ENCODE results near the gene DRG1. TPM values are rescaled to one million over a fixed set of nuclear protein-coding genes. Genes with fewer than 3 reads are reported as not detected.
"Not testable (repeated sequence)": the region's sequence is repeated elsewhere in the genome, so short reads cannot be mapped to it uniquely, and the experiment has no call there.

The DRG1 gene
- total RNA-seq, 1 donor from 2014 or later: 62.1 TPM

GRCh38 chr22:31442768-31443489 lies 43.5 kb downstream of the DRG1 start:
- DNase-seq (ENCODE audit: low read depth in 2 of 2): no peak

GRCh38 chr22:31443516-31443915 lies 44.1 kb downstream of the DRG1 start:
- DNase-seq (ENCODE audit: low read depth in 2 of 2): no peak

DNA sequence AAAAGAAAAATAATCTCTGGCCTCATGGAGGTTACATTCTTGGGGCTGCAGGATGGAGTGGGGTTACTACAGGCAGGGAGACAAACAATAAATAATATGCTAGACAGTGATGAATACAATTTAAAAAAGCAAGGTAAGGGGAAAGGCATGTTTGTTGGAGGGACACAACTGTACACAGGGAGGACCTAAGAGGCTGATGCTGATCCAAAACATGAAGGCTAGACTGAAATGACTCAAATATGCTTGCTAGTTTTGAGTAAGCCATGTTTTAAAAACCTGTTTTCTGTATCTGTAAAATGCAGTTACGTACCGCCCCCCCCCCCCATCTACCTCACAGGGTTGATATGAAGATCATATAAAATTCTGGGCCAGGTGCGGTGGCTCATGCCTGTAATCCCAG lies 46.2 kb downstream of the DRG1 start:
- DNase-seq (ENCODE audit: low read depth in 2 of 2): no peak

DNA sequence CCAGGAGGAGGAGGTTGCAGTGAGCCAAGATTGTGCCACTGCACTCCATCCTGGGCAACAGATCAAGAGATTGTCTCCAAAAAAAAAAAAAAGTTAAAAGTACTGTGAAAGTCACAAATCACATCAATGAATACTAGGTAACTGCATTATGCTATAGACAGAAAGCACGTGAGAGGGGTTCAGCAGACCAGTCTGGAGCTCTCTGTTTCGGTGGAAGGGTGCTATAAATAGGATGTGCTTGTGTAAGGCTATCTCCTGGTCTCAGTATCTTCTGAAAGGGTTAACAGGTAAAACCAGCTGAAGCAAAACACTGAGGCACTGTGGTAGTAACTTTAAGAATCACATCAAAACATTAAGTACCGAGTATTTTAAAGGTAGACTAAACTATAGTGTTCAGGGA lies 46.8 kb downstream of the DRG1 start:
- no peak for DNase-seq (ENCODE audit: low read depth in 2 of 2)

DNA sequence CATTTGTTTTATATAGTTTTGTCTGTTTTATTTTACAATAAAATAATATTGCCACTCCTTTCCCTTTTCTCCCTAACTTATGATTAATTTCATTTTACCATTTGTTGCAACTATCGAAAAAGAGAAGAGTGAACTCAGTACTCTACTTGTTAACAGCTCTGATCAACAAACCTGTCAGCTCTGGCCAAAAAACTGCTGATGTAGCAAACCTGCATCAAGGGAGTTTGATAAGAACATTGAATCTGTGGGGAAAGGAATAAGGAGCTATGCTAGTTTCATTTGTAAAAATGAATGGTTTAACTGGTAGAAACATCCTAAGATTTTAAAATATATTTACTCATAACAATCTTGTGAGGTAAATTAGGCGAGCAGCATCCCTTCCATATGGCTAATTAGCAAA lies 47.4 kb downstream of the DRG1 start:
- no peak for DNase-seq (ENCODE audit: low read depth in 2 of 2)

DNA sequence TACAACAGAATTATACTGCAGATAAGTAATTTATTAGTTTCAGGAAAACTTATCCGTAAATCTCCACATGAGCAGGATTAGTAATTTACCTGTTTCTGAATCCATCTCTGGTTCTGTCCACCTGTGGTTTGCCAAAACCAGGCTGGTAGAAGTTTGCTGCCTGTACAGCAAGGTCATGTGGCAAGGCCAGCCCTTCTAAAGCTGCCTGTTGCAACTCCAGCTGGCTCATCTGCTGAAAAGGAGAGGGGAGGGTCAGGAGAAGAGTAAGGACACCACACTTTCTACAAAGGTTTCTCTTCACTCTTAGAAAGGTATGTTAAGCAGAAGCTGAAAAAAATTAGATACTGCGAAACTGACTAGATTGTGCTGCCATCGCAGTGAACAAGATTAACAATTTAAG lies 47.9 kb downstream of the DRG1 start:
- DNase-seq (ENCODE audit: low read depth in 2 of 2): no peak

GRCh38 chr22:31448382-31448781 lies 49.0 kb downstream of the DRG1 start:
- no peak for DNase-seq (ENCODE audit: low read depth in 2 of 2)

DNA sequence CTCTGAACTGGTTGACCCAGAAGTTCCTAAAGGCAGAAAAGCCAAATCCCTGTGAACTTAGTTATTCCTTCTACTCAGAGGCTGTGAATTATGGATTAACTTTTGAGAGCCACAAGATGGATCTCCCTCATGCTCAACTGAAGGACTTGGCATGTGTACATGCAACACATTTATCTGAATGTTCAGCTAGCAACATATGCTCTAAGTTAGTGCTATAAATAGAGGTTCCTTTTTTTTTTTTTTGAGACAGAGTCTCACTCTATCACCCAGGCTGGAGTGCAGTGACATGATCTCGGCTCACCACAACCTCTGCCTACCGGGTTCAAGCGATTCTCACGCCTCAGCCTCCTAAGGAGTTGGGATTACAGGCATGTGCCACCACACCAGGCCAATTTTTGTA lies 50.1 kb downstream of the DRG1 start:
- DNase-seq (ENCODE audit: low read depth in 2 of 2): no peak

DNA sequence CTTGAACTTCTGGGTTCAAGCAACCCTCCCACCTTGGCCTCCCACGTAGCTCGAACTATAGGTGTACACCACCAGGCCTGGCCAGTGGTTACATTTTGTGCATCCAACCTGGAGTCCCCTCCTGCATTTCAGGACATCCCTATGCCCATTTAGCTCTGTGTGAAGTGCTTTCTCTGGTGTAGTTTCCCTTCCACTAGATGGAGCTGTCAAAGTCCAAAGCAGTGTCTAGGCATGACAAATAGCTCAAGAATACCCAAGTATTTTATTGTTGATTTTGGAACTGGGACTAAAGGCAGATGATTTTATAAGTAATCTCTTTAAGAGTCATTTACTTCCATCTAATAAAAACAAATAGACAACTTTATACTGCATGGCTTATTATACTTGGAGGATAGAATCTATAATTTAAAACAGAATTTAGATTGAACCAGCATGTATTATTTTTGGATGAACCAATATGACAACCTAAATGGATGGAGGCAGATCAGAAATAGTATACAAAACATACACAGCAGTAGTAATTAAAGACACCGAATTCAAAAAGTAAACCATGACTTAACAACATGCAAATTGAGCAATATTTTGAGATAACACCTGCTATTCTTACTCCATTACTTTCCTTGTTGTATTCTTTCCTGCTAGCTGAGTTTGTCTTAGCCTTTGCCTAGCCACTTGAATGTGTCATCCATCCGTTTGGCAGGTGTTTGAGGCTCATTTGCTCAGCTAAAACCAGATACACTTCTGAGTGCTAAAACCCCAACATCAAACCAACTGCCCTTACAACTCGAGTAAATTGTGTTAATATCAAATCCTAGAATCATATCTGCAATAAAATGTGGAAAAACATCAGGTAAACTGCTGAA lies 52.5 kb downstream of the DRG1 start:
- peak; percentile 36 to 61 for DNase-seq (ENCODE audit: low read depth in 2 of 2)

DNA sequence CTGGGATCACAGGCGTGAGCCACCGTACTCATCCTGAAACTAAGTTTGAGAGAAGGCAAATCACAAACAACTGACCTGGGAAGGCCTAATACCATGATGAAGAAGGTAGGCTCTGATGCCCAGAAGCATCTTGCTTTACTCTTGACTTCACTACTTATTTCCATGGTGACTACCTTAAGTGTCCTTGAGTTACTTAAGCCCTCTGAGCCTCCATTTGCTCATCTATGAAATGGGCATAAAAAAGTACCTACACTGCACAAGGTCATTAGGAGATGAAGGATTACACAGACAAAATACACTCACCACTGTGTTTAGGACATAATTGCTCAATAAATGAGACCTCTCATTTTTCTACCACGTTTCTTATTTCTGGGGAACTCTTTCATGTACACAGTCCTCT lies 62.3 kb downstream of the DRG1 start:
- DNase-seq (ENCODE audit: low read depth in 2 of 2): no peak

DNA sequence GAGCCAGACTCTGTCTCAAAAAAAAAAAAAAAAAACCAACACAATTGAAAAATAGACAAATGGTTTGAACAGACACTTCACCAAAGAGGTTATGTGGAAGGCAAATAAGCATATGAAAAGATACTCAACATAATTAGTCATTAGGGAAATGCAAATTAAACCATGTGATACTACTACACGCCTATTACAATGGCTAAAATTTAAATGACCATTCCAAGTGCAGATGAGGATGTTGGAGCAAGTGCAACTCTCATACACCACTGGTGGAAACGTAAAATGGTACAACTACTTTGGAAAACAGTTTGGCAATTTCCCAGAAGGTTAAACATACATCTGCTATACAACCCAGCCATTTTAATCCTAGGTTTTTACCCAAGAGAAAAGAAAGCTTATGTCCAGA lies 65.9 kb downstream of the DRG1 start:
- DNase-seq (ENCODE audit: low read depth in 2 of 2): no peak

DNA sequence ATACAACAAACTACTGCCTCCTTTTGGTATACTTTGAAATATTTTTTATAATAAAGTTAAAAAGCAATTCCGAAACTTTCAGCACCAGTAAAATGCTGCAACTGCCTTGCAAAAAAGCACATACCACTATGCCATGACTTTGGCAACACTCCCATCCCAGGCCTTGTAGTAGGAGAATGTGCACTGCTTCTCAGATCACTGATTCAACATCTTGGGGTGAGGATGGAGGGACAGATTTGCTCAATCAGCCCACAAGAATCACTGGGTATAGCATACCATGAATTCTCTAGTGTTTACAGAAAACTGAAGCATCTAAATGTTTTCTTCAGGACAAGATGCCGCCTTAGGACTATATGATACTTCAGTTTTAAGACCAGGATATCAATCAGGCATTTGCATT lies 75.3 kb downstream of the DRG1 start:
- no peak for DNase-seq (ENCODE audit: low read depth in 2 of 2)

DNA sequence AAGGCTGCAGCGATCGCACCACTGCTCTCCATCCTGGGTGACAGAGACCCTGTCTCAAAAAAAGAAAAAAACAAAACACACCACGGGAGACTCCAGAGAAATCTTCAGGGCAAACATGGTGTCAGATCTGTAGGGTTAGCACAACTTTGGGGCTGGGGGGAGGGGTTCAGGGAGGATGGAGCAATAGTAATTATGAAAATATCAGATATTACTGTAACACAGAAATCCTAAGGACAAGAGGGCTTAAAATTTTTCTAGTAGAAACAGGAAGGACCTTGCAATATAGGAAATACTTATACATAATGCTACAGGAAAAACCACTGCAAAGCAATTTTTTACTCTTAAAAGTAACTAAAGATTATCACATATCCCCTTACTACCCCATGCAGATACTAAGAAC lies 76.4 kb downstream of the DRG1 start:
- DNase-seq (ENCODE audit: low read depth in 2 of 2): no peak

DNA sequence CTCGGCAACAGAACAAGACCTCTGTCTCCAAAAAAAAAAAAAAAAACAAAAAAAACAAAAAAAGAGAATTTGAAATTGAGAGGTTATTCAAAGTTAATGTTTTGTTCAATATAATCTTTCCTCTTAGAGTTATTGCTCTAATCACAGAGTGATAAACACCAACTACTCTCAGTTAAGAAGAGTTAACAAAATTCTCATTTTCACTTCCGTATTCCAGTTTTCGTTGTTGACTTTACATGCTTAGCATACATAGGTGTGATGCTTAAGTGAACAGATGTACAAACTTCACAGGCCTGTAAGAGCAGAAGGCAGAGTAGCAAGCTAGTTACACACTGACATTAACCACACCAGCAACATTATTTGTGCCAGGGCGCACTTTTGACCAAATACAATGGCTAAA lies 77.9 kb downstream of the DRG1 start:
- no peak for DNase-seq (ENCODE audit: low read depth in 2 of 2)

GRCh38 chr22:31481129-31481528 lies 81.7 kb downstream of the DRG1 start:
- no peak for DNase-seq (ENCODE audit: low read depth in 2 of 2)

GRCh38 chr22:31482470-31482869 lies 83.1 kb downstream of the DRG1 start:
- not testable (repeated sequence) for DNase-seq (ENCODE audit: low read depth in 2 of 2)

Other genes with a start within 250 kb of the DRG1 start
- gene RNF185, start 239.4 kb upstream of the DRG1 start, total RNA-seq: 25.8 and 39.3 TPM in 2 replicates
- gene LIMK2, start 187.3 kb upstream of the DRG1 start, total RNA-seq: 75.9 and 78.9 TPM in 2 replicates
- 18.4 and 31.1 TPM in 2 replicates for gene PIK3IP1, start 107.1 kb upstream of the DRG1 start, total RNA-seq
- gene PATZ1, start 53.3 kb upstream of the DRG1 start, total RNA-seq: 11.3 and 14.4 TPM in 2 replicates
- 8.6 and 12.5 TPM in 2 replicates for gene EIF4ENIF1, start 90.2 kb downstream of the DRG1 start, total RNA-seq
- gene SFI1, start 96.9 kb downstream of the DRG1 start, total RNA-seq: 12.3 and 15.8 TPM in 2 replicates